ENCODE measurements around the gene SLC6A20.
"Not testable (repeated sequence)": the region's sequence is repeated elsewhere in the genome, so short reads cannot be mapped to it uniquely, and the experiment has no call there.

SLC6A20 gene

DNA sequence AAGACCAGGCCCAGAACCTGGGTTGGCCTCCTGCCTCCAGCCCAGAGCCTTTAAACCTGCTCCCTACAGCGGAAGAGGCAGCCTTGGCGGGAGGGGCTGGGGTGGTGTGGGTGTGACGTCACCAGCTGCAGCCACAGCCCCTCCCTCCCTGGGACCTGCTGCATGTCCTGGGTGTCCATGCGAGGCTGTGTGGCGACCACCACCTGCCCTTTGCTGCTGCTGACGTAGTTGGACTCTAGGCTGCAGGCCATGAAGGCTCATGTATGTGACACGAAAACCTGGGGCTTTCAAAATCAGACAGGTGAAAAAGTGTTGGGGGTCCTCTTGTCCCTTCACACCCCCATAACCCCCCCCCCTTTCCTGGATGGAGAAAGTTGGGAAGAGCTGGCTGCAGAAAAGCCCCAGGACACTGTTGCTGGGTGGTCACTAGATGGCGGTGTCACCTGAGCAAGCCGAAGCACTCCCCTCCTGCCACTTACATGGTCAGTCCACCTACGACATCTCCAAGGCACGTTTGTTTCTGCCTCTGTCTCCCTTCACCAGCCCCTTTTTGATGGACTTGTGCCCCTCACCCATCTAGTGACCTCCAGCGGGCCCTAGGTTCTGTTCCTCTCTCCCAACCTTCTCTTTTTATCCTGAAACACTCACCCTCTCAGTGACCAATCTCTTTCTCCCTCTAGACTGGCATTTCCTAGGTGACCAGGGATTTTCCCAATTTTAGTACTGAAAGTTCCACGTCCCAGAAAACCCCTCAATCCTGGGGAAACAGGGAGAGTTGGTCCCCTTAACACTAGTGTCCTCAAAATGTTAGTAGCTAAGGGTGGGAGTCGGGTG lies 35.2 kb downstream of the SLC6A20 start:
- in situ Hi-C loops (cut with MboI; ENCODE audit: low sequenced_read_pairs), result no loop called here

DNA sequence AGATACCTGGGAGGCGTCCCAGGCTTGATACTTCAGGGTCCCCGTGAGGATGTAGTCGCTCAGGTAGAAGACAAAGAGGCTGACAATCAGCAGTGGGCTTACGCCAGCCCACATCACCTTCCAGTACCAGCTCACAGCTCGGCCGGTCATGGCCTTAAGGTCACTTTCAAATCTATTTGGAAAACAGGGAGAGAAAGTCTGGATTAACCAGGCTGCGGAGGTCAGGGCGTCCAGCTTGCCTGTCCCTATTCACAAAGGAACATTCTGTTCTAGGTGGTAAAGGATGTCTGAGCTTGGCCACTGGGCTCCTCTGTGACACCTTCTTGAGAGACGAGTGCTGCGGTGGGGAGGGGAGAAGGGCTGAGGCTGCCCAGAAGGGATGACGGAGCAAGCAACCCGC lies 36.5 kb downstream of the SLC6A20 start:
- in situ Hi-C loops (cut with MboI; ENCODE audit: low sequenced_read_pairs), result no loop called here

DNA sequence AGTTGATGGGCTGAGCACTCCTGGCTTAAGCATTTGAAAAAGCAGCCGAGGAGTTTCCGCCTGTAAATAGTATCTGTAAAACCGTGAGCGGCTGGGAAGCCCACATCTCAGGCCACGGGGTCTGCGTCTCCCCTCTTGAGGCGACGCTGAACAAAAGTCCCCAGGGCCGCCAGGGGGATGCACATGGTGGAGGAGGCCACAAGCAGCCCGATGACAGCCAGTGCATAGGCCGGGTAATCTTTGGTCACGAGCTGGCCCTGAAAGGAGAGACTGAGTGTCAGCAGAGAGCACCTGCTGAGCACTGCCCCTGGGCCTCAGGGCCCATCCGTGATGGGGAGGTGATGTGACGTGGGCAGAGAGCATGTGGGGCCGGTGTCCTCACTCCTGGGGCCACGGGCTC lies 37.5 kb downstream of the SLC6A20 start:
- in situ Hi-C loops (cut with MboI; ENCODE audit: low sequenced_read_pairs), result no loop called here

DNA sequence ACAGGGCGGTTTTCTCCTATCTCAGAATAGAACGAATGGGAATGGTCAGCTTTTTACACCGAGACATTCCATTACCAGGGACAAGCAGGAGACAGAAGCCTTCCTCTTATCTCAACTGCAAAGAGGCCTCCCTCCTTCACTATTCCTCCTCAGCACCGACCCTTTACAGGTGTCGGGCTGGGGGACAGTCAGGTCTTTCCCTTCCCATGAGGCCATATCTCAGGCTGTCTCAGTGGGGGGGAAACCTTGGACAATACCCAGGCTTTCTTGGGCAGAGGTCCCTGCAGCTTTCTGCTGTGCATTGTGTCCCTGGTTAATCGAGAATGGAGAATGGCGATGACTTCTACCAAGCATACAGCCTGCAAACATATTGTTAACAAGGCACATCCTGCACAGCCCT lies 39.2 kb downstream of the SLC6A20 start:
- in situ Hi-C loops (cut with MboI; ENCODE audit: low sequenced_read_pairs), result not testable (repeated sequence)

DNA sequence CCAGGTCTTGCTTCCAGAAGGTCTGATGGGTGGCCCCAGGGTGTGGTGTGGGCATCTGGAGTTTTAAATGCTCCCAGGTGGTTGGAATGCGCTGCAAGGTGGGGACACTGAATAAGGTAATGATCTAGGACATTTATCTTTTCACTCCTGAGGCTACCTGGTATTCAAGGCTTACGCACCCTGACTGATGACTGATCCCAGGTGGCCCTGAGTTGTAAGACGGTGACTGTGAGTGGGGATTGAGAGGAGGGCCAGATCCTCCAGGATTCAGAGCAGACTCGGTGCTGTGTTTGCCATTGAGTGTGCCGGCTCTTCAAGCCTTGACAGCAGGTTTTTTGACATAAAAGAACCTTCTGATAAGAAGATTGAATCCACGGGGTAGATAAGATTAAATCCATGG lies 40.3 kb downstream of the SLC6A20 start:
- in situ Hi-C loops (cut with MboI; ENCODE audit: low sequenced_read_pairs), result no loop called here

DNA sequence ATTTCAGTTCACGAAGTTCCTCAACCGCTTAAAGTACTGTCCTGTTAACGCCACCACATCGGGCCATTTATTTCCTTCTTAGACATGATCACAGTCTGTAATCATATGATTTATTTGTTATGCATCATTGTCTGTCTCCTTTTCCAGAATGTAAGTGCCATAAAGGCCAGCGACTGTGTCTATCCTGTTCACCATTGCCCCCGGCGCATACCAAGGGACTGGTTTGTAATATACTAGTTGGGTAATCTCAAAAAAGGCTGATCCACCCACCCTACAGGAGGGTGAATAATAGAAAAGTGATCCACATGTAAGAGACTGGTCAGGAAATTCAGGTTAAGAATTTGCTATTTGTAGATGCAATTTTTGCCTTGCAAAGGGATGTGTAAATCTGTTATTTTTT lies 41.9 kb downstream of the SLC6A20 start:
- in situ Hi-C loops (cut with MboI; ENCODE audit: low sequenced_read_pairs), result no loop called here

DNA sequence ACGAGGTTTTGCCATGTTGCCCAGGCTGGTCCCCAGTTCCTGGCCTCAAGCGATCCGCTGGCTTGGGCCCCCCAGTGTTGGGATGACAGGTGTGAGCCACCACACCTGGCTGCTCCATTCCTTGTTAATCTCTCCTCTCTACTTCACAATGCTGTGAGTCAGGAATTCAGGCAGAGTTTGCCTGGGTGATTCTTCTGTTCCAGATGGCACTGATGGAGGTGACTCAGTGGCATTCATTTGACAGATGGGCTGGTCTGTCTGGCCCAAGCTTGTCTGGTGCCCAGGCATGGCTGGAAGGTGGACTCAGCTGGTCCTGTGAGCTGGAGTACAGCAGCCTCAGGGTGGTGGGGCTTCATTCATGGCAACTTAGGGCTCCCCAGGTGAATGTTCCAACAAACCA lies 43.2 kb downstream of the SLC6A20 start:
- in situ Hi-C loops (cut with MboI; ENCODE audit: low sequenced_read_pairs), result no loop called here

DNA sequence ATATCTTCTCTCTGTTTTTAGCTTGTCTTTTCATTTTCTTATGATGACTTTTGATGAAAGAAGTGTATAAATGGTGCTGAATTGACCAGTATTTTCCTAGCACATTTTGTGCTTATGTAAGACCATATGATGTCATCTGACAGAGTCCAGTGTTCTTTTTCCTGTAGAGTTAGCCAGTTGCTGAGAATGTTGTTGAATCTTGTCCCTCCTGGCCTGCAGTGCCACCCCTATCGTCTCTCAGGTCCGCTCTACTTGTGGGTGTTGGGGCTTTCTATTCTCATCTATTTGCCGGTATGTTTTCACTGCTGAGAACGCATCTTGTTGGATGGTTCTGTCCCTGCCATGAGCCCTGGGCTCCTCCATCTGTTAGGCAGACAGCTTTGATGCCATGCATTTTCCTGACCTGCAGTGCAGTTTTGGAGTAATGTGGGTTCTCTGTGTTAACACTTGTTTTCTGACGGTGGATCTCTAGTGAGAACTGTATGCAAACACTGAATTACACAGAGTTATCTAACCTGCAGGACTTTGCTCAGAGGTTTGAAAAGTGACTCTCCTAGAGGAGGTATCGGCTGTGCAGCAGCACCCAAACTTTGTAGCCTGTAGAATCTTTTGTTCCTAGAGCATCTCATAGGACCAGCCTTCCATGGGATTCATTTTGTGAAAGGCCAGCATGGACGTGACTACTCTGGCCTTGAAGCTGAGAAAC lies 44.6 kb downstream of the SLC6A20 start:
- in situ Hi-C loops (cut with MboI; ENCODE audit: low sequenced_read_pairs), result no loop called here

DNA sequence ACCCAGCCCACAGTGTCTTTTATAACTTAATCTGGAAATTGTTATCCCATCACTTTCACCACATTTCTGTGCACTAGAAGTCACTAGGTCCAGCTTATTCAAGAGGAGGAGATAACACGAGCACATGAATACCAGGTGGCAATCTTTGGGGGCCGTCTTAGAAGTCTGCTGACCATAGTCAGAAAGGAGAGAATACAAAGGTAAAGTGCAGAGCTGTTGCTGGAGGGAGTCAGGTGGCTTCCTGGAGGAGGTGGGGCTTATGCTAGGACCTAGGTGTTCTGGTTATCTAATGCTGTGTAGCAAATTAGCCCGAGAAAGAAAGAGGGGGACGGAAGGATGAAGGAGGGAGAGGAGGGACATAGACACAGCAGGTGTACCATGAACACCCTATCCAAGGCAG lies 46.5 kb downstream of the SLC6A20 start:
- in situ Hi-C loops (cut with MboI; ENCODE audit: low sequenced_read_pairs), result no loop called here

DNA sequence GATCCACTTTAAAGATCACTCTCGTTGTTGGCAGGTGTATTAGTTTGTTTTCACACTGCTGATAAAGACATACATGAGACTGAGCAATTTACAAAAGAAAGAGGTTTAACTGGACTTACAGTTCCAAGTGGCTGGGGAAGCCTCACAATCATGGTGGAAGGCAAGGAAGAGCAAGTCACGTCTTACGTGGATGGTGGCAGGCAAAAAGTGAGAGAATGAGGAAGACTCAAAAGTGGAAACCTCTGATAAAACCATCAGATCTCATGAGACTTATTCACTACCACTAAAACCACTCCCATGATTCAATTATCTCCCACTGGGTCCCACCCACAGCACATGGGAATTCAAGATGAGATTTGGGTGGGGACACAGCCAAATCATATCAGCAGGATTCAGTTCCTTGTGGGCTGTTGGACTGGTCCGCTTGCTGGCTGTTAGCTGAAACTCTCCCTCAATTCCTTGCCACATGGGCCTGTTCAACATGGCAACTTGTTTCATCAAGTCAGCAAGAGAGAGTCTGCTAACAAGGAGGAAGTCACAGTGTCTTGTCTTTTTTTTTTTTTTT lies 47.2 kb downstream of the SLC6A20 start:
- in situ Hi-C loops (cut with MboI; ENCODE audit: low sequenced_read_pairs), result not testable (repeated sequence)

DNA sequence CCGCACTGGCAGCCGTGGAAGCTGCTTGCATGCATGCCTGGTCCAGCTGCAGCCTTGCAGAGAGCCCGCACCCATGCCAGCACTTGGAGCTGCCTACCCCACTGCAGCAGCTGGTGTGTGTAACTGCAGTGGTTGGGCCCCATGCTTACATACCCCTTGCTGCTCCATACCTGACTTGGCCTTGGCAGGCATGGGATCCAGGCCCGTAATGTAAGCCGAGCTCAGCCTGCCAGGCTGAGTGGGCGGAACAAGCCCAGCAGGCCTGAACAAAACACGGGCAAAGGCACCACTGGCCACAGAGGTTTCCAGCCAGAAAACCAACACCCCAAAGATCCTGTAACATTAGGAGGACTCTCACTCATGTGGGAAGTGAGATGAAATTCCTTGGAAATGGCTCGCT lies 48.3 kb downstream of the SLC6A20 start:
- in situ Hi-C loops (cut with MboI; ENCODE audit: low sequenced_read_pairs), result no loop called here

DNA sequence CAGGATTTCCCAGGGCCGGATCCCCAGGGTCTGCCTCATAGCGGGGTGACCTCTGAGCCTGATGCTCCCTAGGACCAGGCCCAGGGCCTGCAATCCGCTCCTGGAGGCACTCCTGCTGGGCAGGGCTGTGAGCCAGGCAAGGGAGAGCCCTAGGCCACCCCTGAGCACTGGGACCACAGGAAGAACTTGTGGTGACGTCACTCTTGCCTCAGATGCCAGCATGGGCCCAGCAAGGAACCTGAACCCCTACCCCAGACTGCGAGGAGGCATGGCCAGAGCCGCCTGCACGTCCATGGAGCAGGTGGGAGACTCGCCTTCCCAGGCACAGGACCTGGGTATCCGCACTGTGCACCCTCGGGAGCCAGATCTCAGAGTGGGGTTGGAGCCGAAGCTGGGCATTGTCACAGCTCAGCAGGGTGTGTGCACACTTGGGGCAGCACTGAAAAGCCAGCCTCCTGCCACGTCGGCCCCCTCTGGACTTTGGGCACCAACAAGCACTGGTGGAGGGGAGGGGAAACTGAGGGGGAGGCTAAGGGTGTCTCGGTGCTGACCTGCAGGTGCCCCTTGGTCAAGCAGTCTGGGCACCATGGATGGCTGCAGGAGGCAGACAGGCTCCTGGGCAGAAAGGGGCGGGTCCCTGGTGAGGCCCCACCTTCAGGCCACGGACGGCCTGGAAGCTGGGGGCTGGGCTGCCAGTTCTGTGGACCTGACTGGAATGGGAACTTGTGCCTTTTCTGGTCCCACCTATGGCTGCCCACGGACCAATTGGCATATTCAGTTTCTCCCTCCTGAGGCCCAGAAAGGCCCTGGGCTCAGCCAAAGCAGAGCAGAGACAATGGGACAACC lies 49.3 kb downstream of the SLC6A20 start:
- in situ Hi-C loops (cut with MboI; ENCODE audit: low sequenced_read_pairs), result no loop called here

DNA sequence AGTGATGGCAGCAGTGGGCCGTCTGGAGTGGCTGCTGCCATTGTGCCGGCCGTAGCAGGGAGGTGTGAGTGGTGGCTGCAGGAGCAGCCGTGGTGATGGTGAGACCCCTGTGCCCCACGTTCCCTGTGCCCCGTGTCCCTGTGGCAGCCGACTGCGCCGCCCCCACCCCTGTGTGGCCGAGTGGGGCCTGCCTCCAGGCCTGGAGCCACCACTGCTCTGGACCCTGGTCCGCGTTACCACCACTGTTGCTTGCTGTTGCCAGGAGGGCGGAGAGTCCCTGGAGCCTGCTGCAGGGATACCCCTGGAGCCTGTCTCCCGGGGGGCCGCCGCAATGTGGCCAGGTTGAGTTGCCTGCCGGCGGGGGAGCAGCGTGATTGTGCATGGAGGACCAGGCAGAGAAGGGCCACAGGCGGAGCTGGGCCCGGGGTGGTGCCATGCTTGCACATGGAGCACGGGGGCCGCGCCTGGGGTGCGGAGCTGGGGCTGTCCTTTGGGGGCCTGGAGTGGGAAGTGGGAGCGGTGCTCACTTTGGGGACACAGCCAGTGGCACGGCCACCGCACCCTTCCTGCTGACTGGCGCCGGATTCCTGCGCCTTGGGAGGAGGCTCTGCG lies 50.1 kb downstream of the SLC6A20 start:
- in situ Hi-C loops (cut with MboI; ENCODE audit: low sequenced_read_pairs), result no loop called here

DNA sequence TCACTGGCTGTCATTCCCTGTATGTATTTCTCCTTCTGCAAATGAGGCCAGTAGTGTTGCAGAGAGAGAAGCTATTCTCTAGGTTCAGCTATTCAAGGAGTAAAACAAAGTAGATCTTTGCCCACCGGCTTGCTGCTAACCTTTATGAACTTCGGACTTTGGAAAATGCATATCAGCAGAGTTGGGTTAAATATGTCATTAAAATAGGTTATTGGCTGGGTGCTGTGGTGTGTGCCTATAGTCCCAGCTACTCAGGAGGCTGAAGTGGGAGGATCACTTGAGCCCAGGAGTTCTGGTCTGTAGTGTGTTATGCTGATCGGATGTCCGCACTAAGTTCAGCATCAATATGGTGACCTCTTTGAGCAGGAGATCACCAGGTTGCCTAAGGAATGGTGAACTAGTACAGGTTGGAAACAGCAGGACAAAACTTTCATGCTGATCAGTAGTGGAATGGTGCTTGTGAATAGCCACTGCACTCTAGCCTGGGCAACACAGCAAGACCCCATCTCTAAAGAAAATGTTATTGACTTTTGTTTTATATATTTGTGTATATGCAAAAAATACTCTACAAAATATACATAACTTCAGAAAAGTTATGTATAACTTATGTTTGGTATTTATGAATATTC lies 53.8 kb downstream of the SLC6A20 start:
- in situ Hi-C loops (cut with MboI; ENCODE audit: low sequenced_read_pairs), result no loop called here

DNA sequence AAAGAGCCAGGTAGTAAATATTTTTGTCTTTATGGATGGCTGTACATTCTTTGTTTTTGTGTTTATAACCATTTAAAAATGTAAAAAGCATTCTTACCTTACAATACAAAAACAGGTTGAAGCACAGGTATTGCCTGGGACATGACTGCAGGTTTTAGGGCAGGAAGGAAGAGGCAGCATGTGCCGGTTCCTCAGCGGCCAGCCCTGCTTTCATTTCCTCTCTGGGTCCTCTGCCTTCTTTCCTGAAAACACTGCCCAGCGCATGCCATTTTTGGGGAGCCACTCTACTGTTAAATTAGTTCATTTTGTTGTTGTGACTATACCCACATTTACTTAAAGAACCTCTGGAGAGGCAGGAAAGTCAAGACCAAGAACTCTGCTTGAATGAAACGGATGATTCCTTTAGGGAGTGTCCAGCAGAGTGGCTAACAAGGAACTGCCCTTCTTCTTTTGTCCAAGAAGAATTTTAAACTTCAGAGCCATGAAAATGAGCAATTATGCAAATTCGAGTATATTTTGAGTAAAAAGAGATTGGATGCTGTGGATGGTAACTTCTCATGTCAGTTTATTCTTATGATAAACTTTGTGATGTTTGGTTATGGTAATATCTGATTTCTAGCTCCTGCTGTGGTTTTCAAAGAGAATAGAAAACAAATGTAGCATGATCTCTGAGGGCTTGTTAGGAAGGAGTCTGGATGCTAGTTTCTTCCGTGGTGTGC lies 54.4 kb downstream of the SLC6A20 start:
- in situ Hi-C loops (cut with MboI; ENCODE audit: low sequenced_read_pairs), result no loop called here

DNA sequence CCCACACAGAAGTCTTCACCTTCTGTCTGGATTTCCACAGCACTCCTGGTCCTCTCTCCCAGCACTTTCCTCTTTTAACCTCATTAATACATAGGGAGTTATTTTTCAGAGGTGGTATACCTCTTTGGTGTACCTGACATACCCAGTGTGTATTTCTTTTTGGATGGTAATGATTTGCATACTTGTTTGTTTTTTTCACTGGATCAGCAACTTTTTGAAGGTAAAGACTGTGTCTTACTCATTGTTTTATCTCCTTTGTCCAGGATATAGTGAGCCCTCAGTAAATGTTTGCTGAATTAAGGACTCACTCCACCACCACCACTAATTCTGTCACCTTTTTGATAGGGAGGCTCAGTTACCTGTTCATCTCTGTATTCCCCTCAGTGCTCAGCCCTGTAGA lies 55.1 kb downstream of the SLC6A20 start:
- in situ Hi-C loops (cut with MboI; ENCODE audit: low sequenced_read_pairs), result no loop called here

DNA sequence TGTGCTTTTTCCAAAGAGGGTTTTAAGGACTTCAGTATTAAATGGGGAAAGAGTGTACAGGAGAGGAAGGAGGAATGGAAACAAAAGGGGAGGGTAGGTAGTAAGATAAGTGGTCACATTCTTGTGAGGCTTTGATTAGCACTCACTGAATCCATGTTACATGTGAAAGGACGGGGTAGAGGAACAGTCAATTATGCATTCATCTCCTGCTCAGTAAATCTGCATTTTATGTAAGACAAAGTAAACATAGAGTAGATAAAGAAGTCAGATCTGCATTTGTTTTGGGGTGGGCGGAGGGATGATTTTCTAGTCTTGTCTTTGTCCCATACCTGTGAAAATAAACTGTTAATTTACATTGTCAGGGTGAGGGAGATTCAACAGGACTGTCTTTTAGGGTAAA lies 56.3 kb downstream of the SLC6A20 start:
- in situ Hi-C loops (cut with MboI; ENCODE audit: low sequenced_read_pairs), result no loop called here

DNA sequence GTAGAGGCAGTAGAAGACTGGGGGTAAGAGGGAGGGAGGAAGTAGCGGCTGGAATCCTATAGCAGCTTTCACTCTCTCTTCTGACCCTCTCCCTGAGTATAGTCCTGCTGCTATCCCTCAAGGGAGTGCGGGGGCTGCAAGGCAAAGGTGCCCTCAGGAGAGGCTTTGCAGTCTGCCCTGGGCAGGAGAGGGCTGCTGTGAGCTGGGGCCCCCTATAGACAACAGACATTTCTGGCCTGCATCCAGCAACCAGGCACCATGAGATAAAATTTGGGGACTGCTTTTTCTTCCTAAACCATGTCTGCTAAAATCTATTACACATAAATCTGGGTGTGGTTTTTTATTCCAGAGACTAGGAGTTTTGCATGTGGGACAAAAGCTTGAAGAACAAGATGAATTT lies 59.1 kb downstream of the SLC6A20 start:
- in situ Hi-C loops (cut with MboI; ENCODE audit: low sequenced_read_pairs), result no loop called here

DNA sequence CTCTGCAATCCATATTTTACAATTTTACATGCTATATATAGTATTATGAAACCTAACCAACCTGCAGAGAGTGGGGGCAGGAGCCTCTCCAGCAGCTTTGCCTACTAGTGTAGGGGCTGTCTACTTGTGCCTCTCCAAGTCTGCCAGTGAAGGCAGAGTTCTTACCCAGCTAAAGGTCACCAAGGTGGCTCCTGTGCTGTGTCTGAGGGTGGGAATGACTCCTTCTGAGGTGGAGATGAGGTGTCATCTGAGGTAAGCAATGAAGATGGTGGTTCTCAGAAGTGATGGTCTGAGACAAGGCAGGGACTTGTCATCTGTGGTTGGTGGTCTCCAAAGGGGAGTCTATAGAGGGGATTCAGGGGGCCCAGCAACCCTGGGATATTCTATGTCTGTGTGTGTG lies 59.6 kb downstream of the SLC6A20 start:
- in situ Hi-C loops (cut with MboI; ENCODE audit: low sequenced_read_pairs), result no loop called here

Data from HL-60/S4 treated with phorbol 12-myristate 13-acetate at 8.2 ng/mL for 4 days and 3 days (cell line).